Umbilical cord (tissue), 2 donors: Measurements from ENCODE around the gene SND1. TPM values are rescaled to one million over a fixed set of nuclear protein-coding genes. Genes with fewer than 3 reads are reported as not detected.

Experiments used
- DNase-seq: peaks from one replicate; pipeline ENCODE4 v3.0.0-alpha.2; 2015; ENCODE audit warnings: low spot score
- total RNA-seq: library from RNA; depleted of rRNA; stranded (reverse); fragments of >200 nt; gene quantifications from one replicate; pipeline ENCODE4 v1.2.3, GENCODE V29; 2014; ENCODE audit warnings: low replicate concordance; ENCODE audit not compliant: insufficient read depth

SND1 gene
- total RNA-seq, 1 donor from 2014 or later = 101 TPM

DNA sequence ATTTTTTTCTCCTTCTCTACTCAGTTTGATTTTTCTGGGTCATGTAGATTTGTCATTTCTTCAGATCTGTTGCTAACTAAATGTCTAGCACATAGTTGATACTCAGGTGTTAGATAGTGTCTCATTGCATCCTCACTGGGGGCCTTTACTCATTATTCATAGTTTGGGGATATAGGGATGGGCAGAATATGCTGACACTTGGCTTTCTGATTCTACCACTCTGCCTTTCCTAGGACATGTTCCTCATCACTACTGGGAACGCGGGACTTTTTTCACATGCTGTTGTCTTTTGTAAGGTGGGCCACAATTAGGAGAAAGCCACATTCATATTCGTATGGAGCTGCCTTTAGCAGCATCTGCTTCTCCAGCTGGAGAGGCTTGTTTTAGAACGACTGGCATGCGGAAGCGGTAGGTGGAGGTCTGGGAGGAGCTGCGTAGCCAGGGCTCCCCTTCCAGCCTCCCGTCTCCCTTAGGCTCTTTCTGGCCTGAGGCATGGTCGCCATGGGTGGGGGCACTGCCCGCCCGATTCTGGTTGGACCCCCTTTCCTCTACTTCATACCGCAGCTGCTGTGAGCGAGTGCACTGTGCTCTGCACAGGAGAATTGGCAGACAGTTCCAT is 78.8 kb downstream of the SND1 start:
- no peak for DNase-seq

DNA sequence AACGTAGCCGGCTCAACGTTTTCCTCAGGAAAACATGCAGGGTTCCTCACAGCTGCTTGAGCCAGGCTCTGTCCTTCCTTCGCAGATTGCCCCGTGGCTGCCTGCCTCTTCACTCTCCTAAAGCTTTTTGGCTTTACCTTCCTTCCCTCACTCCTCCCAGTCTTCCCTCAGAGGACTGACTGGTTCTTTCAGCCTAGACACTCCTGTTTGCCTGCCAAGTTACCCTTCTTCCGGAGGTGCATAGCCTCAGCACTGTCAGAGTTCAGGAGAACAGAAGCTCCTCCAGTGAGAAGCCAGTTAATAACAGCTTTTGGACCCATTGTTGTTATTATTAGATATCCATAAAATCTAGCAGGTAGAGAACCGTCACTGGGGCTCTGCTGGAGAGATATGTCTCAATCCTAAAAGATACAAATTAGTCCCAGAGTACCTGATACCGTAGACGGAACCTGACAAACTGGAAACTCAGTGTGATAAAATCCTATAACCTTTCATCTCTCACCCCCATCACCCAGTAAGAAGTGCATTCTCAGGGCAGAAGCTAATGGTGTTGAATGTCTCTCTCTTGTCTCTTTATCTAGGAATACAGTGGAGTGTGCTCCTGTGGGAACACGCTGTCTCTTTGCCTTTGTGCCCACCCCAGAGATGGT is 79.6 kb downstream of the SND1 start:
- DNase-seq = no peak

GRCh38 chr7:127732306-127732705 is 80.3 kb downstream of the SND1 start:
- no peak for DNase-seq

DNA sequence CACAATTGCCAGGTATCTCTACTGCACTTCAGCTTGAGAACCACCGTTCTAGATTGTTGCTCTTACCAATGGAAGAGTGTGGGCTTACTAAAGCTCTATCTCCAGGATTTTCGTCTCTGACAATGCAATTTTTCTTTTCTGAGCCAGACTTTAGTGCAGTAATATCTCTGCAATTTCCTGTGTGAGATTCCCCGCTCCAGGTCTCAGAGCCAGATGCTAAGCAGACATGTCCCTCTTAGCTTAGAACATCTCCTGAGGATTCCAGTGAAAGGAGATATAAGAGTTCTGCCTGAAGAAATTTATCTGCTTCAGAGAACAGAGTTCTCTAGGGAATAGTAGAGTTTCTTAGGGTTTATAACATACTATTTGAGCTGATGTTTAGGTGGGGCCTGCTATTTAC is 82.0 kb downstream of the SND1 start:
- DNase-seq = peak; percentile 57

GRCh38 chr7:127736511-127736910 is 84.5 kb downstream of the SND1 start:
- DNase-seq = no peak

DNA sequence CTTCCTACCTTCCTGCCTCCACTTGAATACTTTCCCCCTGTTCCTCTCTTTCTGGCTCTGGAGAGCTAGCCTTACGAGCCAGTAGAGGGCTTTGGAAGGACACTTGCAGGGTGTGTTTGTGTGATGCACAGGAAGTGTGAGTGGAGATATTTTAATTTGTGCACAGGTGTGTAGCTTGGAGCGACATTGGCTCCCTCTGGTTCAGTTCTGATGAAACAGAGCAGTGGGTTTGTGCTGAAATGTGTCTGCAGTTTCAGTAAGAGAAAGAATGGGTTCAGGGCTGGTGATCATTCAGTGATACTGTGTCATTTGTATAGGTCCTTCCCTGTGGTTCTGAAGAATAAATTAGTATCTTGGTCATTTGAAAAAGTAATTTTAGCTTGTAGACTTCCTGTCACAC is 86.9 kb downstream of the SND1 start:
- no peak for DNase-seq

DNA sequence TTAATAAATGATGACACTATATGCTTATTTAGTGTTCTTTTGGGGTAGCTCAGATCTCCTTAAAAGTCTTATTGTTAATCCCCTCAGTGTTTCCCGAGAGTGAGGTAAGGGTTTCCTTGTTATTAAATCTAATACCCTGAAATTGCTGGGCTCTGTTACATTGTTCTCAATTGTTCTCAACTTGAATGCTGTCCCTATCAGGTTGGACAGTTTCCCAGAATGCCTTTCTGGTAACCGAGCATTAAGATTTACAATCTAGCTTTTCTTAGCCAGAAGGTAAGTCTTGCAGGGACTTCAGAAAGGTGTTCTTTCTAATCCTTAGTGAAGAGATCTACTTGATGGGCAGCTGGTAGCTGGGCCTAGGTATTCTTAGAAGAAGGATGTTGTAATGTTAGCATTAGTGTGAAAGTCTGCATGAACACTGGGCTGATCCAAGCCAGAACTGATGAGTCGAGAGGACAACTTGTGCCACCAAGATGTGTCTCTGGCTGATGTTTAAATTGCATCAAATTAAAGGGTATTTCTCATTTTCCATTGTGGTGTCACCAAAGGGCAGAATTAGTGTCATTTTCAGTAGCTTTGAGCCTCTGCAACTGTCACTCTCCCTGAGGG is 89.9 kb downstream of the SND1 start:
- no peak for DNase-seq

DNA sequence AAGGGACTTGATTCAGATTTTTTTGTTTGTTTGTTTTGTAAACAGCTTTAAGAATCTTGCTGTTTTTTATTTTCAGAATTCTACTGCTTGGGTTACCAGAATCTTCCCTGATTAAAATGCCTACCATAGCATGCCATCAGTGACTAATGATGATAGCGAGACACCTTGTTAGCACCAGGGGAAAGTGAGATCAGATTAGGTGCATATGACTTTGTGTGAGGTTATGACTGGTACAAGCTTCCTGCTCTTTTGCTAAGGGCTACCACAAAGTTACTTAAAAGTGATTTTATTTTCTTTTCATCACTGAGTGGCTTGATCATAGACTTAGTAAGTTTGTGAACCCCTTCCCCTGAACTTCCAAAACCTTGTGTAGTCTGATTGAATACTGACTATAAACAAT is 93.5 kb downstream of the SND1 start:
- DNase-seq = no peak

DNA sequence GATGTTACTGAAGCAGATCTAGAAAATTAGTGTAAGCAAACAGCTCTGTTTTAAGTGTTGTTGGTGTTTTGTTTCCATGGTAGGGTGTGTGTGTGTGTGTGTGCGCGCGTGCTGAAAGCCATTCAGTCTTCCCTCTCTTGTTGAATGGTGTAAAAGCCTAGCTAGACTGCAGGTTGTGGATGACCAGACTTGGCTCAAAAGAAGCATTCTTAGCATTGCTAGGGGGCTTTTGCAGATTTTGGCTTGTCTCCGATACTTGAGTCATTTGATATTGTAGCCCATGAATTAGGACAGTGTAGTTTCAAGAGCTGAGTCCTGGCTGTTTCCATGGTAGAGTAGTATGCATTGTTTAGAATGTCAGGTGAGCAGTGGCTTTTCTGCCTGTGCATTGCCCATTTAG is 99.1 kb downstream of the SND1 start:
- peak; percentile 61 for DNase-seq

GRCh38 chr7:127751490-127752448 is 99.8 kb downstream of the SND1 start:
- DNase-seq = no peak

DNA sequence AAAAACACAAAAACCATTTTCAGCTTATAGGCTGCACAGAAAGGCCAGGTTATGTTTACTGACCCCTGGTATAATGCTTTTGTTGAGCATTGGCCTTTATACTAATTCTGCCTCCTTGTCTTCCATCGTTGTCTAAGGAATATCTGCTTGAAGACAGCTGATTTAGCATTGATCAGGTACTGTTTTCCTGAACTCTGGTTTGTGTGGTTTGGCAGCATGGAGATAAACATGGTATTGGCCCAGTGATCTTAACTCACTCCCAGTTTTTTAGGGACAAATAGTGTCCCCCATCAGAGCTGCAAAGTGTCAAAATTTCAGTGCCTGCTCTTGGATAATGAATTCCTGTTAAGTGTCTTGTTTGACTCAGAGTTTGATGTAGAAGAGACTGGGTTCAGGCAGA is 100.8 kb downstream of the SND1 start:
- no peak for DNase-seq

DNA sequence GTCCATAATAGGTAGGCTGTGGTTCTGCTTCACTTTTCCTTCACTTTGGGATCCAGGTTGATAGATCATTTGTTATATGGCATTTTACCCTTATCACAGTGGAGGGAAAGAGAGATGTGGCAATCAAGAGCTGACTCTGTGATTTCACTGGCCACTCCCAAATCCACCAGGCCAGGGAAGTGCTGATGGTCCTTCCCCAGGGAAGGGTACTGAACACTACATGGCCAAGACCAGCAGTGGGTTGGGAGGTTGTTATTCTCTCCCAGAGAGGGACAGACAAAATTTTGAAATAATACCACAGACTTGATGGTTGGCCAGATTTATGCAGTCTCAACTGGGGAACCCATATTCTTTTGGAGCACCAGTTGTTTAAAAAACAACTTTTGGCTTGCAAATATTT is 102.5 kb downstream of the SND1 start:
- no peak for DNase-seq

GRCh38 chr7:127755521-127755920 is 103.5 kb downstream of the SND1 start:
- no peak for DNase-seq

DNA sequence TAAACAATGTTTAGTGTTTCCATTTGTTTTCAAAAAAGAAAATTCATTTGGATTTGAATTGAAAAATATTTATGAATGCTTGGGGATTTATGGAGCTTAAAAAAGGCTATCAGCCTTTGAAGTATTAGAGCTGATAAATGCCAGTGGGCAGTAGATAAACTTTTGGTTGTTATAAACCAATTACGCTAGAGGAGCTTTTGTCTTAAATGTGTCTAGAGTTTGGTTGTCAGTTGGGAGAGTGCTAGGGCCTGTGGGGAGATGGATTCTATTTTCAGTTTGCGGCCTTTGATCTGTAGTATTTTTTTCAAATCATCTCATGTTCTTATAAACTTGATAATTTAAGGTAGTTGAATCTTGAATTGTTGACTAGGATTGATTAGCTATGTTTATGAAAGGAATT is 104.0 kb downstream of the SND1 start:
- no peak for DNase-seq

DNA sequence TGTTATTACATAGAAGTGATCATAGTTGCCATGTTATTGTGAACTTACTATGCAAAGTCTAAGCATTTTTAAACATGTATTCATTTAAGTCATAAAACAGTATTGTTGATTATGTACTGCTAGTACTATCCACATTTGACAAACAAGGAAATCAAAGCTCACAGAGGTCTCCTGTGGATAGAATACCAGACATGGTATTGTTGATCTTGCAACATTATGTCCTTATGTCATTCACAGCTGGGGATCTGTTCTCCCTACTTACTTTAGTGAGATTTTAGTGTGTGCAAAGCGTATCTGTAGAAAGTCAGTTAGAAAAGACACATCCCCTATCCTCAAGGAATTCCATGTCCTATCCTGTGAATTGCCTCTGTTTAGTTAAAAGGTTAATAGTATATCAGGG is 106.1 kb downstream of the SND1 start:
- DNase-seq = no peak

- no peak for DNase-seq
These were observed 106.9 kb downstream of the SND1 start for GRCh38 chr7:127758845-127759244.

DNA sequence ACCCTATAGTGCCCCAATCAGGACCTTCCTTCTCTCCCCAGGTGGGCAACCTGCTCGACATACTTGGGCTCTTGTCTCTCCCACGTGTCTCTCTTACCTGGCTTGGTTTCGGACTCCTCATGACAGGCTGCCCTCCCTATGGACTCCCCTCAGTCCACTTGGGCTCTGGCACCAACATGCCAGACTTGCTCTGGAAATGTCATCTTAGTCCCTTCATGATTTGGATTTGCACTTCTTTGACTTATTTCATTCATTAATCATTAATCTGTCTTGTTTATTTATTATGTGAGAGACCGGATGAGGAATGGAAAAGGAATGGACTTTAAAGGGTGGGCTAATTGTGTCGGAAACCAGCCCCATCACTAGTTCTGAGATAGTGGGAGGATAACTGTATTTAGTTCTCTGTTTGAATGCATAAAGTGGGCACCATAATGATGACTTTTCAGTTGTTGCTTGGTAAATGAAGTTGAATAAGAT is 108.0 kb downstream of the SND1 start:
- DNase-seq = no peak

DNA sequence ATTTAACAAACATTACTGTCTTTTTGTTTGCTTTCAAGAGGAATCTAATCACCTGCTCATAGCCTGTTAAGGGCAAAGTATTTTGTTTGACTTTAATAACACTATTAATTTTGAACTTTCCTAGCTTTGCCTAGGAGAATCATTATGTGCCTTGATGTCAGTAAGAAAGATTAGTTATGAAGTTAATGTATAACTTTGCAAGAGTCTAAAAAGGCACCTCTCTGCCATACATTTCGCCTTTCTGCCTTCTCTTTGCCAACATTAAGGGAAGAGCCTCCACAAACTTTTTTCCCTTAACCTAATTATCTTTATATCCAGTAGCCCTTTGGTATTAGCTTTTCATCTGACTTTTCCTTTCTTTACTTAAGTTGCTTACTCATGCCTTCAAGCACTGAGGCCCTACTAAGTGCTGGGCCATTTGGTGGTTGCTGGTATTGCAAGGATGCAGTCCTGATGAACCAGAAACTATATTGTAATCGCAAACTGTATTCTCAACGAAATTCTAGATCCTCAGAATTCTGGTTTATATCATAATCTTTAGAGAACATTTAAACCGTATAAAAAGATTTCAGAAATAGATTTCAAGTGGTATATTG is 108.5 kb downstream of the SND1 start:
- DNase-seq = no peak

DNA sequence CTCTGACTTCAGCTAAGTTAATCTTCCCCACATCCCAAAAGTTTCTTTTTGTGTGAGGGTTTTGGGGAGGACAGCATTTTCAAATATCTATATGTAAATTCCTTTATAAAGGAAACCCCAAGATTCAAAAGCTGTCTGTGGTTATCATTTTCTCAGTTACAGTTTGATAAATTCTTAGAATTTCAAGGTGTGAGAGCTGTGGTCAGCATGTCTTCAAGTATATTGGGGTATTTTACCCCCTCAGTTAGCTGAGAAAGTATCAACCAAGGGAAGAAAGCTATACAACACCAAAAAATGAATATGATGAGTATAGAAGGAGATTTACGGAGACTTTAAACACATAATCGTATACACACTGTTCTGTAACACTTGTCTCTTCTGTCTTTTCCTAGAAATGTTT is 109.2 kb downstream of the SND1 start:
- no peak for DNase-seq

- no peak for DNase-seq
These were observed 112.7 kb downstream of the SND1 start for GRCh38 chr7:127764681-127765080.

GRCh38 chr7:127765150-127765549 is 113.2 kb downstream of the SND1 start:
- no peak for DNase-seq
